ENCODE measurements around the gene PRDM8.

Gene PRDM8

GRCh38 chr4:80206111-80206510, 8.8 kb downstream of the PRDM8 start:
- Histone ChIP-seq H3K79me1 (ENCODE audit: low read length) (no peaks in the 10 kb centered on the region), H3K18ac (ENCODE audit: low read length) (no peak overlapping the region), H2AK5ac (ENCODE audit: low read length) (no peak overlapping the region), H4K5ac (ENCODE audit: low read length) (no peak overlapping the region), H3K4ac (ENCODE audit: low read depth, low read length) (no peak overlapping the region), H4K8ac (ENCODE audit: low read depth, low read length) (no peak overlapping the region), H3K79me2 (ENCODE audit: control insufficient read depth, insufficient read depth, low read length) (no peaks in the 10 kb centered on the region), H2BK120ac (ENCODE audit: low read depth, low read length) (no peak overlapping the region), H3K23ac (ENCODE audit: low read length) (no peak overlapping the region), H2BK5ac (ENCODE audit: low read length) (no peak overlapping the region), H2BK15ac (replicated peaks; ENCODE audit: low read depth) (no peak overlapping the region), H3K4me1 (ENCODE audit: control insufficient read depth, low read depth, low read length) (peaks cover 2% of the 10 kb centered on the region), H3K27ac (ENCODE audit: low read depth, low read length) (no peak overlapping the region), H3K4me2 (ENCODE audit: low read length) (no peak overlapping the region), H3K56ac (ENCODE audit: low read length) (no peak overlapping the region), H3K27me3 (ENCODE audit: insufficient read depth, low read length, poor library complexity) (peaks cover 52% of the 10 kb centered on the region), H3K9ac (ENCODE audit: low read length) (no peak overlapping the region), H3K4me3 (ENCODE audit: low read length) (no peak overlapping the region), H3K36me3 (ENCODE audit: control insufficient read depth, insufficient read depth, low read length) (no peaks in the 10 kb centered on the region)
- WGBS (ENCODE audit: extremely low coverage, insufficient coverage, low lambda C conversion rate), result no CpG with 5 or more reads among the region's 9 CpGs
- no peak for DNase-seq

- H4K8ac ChIP-seq (ENCODE audit: low read depth, low read length), result no peak overlapping the region
- peak overlapping the region; percentile 25 for H3K56ac ChIP-seq (ENCODE audit: low read length)
- H2AK5ac ChIP-seq (ENCODE audit: low read length), result no peak overlapping the region
- H3K79me1 ChIP-seq (ENCODE audit: low read length), result no peaks in the 10 kb centered on the region
- H3K4me3 ChIP-seq (ENCODE audit: low read length), result no peak overlapping the region
- H3K36me3 ChIP-seq (ENCODE audit: control insufficient read depth, insufficient read depth, low read length), result no peaks in the 10 kb centered on the region
- DNase-seq, result peak; percentile 18
- peaks cover 1% of the 10 kb centered on the region for H3K4me1 ChIP-seq (ENCODE audit: control insufficient read depth, low read depth, low read length)
- H3K18ac ChIP-seq (ENCODE audit: low read length), result no peak overlapping the region
- no peaks in the 10 kb centered on the region for H3K79me2 ChIP-seq (ENCODE audit: control insufficient read depth, insufficient read depth, low read length)
- H3K9ac ChIP-seq (ENCODE audit: low read length), result no peak overlapping the region
- H3K23ac ChIP-seq (ENCODE audit: low read length), result no peak overlapping the region
- H3K27ac ChIP-seq (ENCODE audit: low read depth, low read length), result no peak overlapping the region
- H3K4me2 ChIP-seq (ENCODE audit: low read length), result peak overlapping the region; percentile 37
- WGBS (ENCODE audit: extremely low coverage, insufficient coverage, low lambda C conversion rate), result no CpG with 5 or more reads among the region's 29 CpGs
- no peak overlapping the region for H2BK5ac ChIP-seq (ENCODE audit: low read length)
- no peak overlapping the region for H2BK15ac ChIP-seq (replicated peaks; ENCODE audit: low read depth)
- H4K5ac ChIP-seq (ENCODE audit: low read length), result no peak overlapping the region
- peaks cover 47% of the 10 kb centered on the region for H3K27me3 ChIP-seq (ENCODE audit: insufficient read depth, low read length, poor library complexity)
- no peak overlapping the region for H2BK120ac ChIP-seq (ENCODE audit: low read depth, low read length)
- no peak overlapping the region for H3K4ac ChIP-seq (ENCODE audit: low read depth, low read length)
Observed at GRCh38 chr4:80206521-80207171, 9.3 kb downstream of the PRDM8 start.

GRCh38 chr4:80207172-80207583, 9.9 kb downstream of the PRDM8 start:
- Histone ChIP-seq H4K5ac (ENCODE audit: low read length) (no peak overlapping the region), H3K56ac (ENCODE audit: low read length) (peak overlapping the region; percentile 52), H3K79me1 (ENCODE audit: low read length) (no peaks in the 10 kb centered on the region), H3K27ac (ENCODE audit: low read depth, low read length) (no peak overlapping the region), H3K36me3 (ENCODE audit: control insufficient read depth, insufficient read depth, low read length) (no peaks in the 10 kb centered on the region), H3K23ac (ENCODE audit: low read length) (no peak overlapping the region), H3K4me2 (ENCODE audit: low read length) (peak overlapping the region; percentile 37), H2BK5ac (ENCODE audit: low read length) (no peak overlapping the region), H3K79me2 (ENCODE audit: control insufficient read depth, insufficient read depth, low read length) (no peaks in the 10 kb centered on the region), H3K18ac (ENCODE audit: low read length) (no peak overlapping the region), H3K4ac (ENCODE audit: low read depth, low read length) (no peak overlapping the region), H3K4me3 (ENCODE audit: low read length) (no peak overlapping the region), H2BK15ac (replicated peaks; ENCODE audit: low read depth) (no peak overlapping the region), H3K4me1 (ENCODE audit: control insufficient read depth, low read depth, low read length) (no peaks in the 10 kb centered on the region), H3K27me3 (ENCODE audit: insufficient read depth, low read length, poor library complexity) (peaks cover 42% of the 10 kb centered on the region), H2BK120ac (ENCODE audit: low read depth, low read length) (no peak overlapping the region), H3K9ac (ENCODE audit: low read length) (no peak overlapping the region), H4K8ac (ENCODE audit: low read depth, low read length) (no peak overlapping the region), H2AK5ac (ENCODE audit: low read length) (no peak overlapping the region)
- DNase-seq, result peak; percentile 43
- no CpG with 5 or more reads among the region's 27 CpGs for WGBS (ENCODE audit: extremely low coverage, insufficient coverage, low lambda C conversion rate)

GRCh38 chr4:80207664-80208063, 10.4 kb downstream of the PRDM8 start:
- Histone ChIP-seq H3K79me2 (ENCODE audit: control insufficient read depth, insufficient read depth, low read length) (no peaks in the 10 kb centered on the region), H3K36me3 (ENCODE audit: control insufficient read depth, insufficient read depth, low read length) (no peaks in the 10 kb centered on the region), H3K27ac (ENCODE audit: low read depth, low read length) (no peak overlapping the region), H2AK5ac (ENCODE audit: low read length) (no peak overlapping the region), H3K4me2 (ENCODE audit: low read length) (no peak overlapping the region), H2BK120ac (ENCODE audit: low read depth, low read length) (no peak overlapping the region), H3K4ac (ENCODE audit: low read depth, low read length) (no peak overlapping the region), H4K8ac (ENCODE audit: low read depth, low read length) (no peak overlapping the region), H3K56ac (ENCODE audit: low read length) (no peak overlapping the region), H3K9ac (ENCODE audit: low read length) (no peak overlapping the region), H3K27me3 (ENCODE audit: insufficient read depth, low read length, poor library complexity) (peaks cover 42% of the 10 kb centered on the region), H4K5ac (ENCODE audit: low read length) (no peak overlapping the region), H3K18ac (ENCODE audit: low read length) (no peak overlapping the region), H3K4me1 (ENCODE audit: control insufficient read depth, low read depth, low read length) (no peaks in the 10 kb centered on the region), H3K23ac (ENCODE audit: low read length) (peak overlapping the region; percentile 71), H2BK15ac (replicated peaks; ENCODE audit: low read depth) (no peak overlapping the region), H2BK5ac (ENCODE audit: low read length) (no peak overlapping the region), H3K4me3 (ENCODE audit: low read length) (no peak overlapping the region), H3K79me1 (ENCODE audit: low read length) (no peaks in the 10 kb centered on the region)
- WGBS (ENCODE audit: extremely low coverage, insufficient coverage, low lambda C conversion rate), result 100% methylated on average over 2 of the region's 10 CpGs
- no peak for DNase-seq

- no peak overlapping the region for H3K27ac ChIP-seq (ENCODE audit: low read depth, low read length)
Observed at GRCh38 chr4:80208610-80209339, 11.5 kb downstream of the PRDM8 start.

More at GRCh38 chr4:80208610-80209339, 11.5 kb downstream of the PRDM8 start:
- WGBS (ENCODE audit: extremely low coverage, insufficient coverage, low lambda C conversion rate), result no CpG with 5 or more reads among the region's 4 CpGs
- no peak overlapping the region for H3K9ac ChIP-seq (ENCODE audit: low read length)
- no peak overlapping the region for H2AK5ac ChIP-seq (ENCODE audit: low read length)
- H2BK15ac ChIP-seq (replicated peaks; ENCODE audit: low read depth), result no peak overlapping the region
- H3K36me3 ChIP-seq (ENCODE audit: control insufficient read depth, insufficient read depth, low read length), result no peaks in the 10 kb centered on the region
- no peaks in the 10 kb centered on the region for H3K4me1 ChIP-seq (ENCODE audit: control insufficient read depth, low read depth, low read length)
- no peak overlapping the region for H3K56ac ChIP-seq (ENCODE audit: low read length)
- peaks cover 40% of the 10 kb centered on the region for H3K27me3 ChIP-seq (ENCODE audit: insufficient read depth, low read length, poor library complexity)
- no peak overlapping the region for H3K23ac ChIP-seq (ENCODE audit: low read length)
- H2BK5ac ChIP-seq (ENCODE audit: low read length), result no peak overlapping the region
- no peaks in the 10 kb centered on the region for H3K79me1 ChIP-seq (ENCODE audit: low read length)
- no peak overlapping the region for H4K8ac ChIP-seq (ENCODE audit: low read depth, low read length)
- H3K18ac ChIP-seq (ENCODE audit: low read length), result no peak overlapping the region
- no peaks in the 10 kb centered on the region for H3K79me2 ChIP-seq (ENCODE audit: control insufficient read depth, insufficient read depth, low read length)
- H3K4ac ChIP-seq (ENCODE audit: low read depth, low read length), result no peak overlapping the region
- no peak overlapping the region for H3K4me3 ChIP-seq (ENCODE audit: low read length)
- DNase-seq, result no peak
- H2BK120ac ChIP-seq (ENCODE audit: low read depth, low read length), result no peak overlapping the region
- H4K5ac ChIP-seq (ENCODE audit: low read length), result no peak overlapping the region
- H3K4me2 ChIP-seq (ENCODE audit: low read length), result no peak overlapping the region

Data from mesendoderm (in vitro differentiated cells).